ENCODE data around the gene PIGK.

GRCh38 chr1:77118712-77119111 lies 100.5 kb downstream of the PIGK start:
- TF ChIP-seq MAZ (IDR thresholded peaks at IDR 0.05; ENCODE audit: borderline replicate concordance, low read depth, low read length) (no peak), CHD1 (IDR thresholded peaks at IDR 0.05; ENCODE audit: low read depth, low read length) (no peak), CTCF (conservative IDR thresholded peaks at IDR 0.05; ENCODE audit: low read depth, low read length) (no peak), POLR2A (IDR thresholded peaks at IDR 0.05; ENCODE audit: low read depth, low read length) (no peak), BHLHE40 (IDR thresholded peaks at IDR 0.05; ENCODE audit: low read depth, low read length) (no peak), CEBPB (IDR thresholded peaks at IDR 0.05; ENCODE audit: low read depth, low read length) (no peak), RFX5 (IDR thresholded peaks at IDR 0.05; ENCODE audit: low read depth, low read length) (no peak), RAD21 (IDR thresholded peaks at IDR 0.05; ENCODE audit: low read length) (no peak), SMC3 (IDR thresholded peaks at IDR 0.05; ENCODE audit: low read depth, low read length) (no peak), ELK1 (IDR thresholded peaks at IDR 0.05; ENCODE audit: borderline replicate concordance, low read depth, low read length) (no peak), MAFK (IDR thresholded peaks at IDR 0.05; ENCODE audit: low read depth, low read length) (no peak), NFE2L2 (IDR thresholded peaks at IDR 0.05; ENCODE audit: low read depth, low read length) (no peak)

Data from IMR-90 (cell line).